Activated T-cell treated with anti-CD3 and anti-CD28 coated beads, Interleukin-2, amount 50 U/mL, for 48 hours (primary cell): ENCODE data around the gene DNAJC25.
"Not testable (repeated sequence)": the region's sequence is repeated elsewhere in the genome, so short reads cannot be mapped to it uniquely, and the experiment has no call there.

Source experiments
- DNase-seq, 2 experiments: peaks; one replicate each; pipeline ENCODE4 v3.0.0-alpha.2; 2020

DNAJC25 gene

DNA sequence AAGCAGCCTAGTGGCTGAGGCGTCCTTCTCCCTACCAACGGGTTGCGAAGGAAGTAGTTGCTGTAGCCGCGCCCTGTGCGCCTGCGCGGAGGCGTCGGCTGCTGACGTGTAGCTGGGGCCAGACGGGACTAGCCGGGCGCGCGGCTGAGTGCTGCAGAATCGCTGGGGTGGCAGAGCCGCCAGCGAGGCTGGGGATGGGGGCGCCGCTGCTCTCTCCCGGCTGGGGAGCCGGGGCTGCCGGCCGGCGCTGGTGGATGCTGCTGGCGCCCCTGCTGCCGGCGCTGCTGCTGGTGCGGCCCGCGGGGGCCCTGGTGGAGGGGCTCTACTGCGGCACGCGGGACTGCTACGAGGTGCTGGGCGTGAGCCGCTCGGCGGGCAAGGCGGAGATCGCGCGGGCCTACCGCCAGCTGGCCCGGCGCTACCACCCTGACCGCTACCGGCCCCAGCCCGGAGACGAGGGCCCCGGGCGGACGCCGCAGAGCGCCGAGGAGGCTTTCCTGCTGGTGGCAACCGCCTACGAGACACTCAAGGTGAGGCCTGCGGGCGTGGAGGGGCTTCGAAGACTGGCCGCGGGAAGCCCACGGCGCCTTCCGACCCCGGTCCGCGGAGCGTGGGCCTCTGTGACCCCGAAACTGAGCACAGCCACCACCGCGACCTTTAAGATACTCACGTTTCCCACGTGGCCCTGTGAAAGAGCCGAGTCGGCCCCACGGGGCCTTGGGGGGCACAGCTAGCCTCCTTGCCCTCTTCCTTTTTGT lies at the start of gene DNAJC25:
DNAJC25 (plus strand) TSS at position 121 of the 758 bp plus-strand sequence; CDS start at position 195, 74 bp downstream.
- DNase-seq: peak; percentile 94 to 96

DNA sequence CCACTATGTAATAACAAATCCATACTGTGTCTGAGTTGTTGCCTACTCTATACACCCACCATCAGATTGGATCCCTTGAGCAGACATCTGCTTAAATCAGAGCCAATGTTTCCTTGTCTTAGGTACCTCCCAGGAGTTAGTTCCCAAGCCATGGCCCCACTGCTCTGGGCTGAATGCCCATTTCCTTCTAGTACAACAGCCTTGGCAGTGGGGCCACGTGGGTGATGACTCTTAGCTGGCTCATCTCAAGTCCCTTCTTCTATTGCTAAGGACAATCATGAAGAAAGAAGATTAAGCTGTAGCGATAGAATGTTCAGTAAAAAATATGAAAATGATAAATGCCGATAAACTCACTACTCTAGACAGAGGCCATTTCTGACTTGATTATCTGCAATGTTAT lies 48.2 kb upstream of the DNAJC25 start:
- DNase-seq: no peak

DNA sequence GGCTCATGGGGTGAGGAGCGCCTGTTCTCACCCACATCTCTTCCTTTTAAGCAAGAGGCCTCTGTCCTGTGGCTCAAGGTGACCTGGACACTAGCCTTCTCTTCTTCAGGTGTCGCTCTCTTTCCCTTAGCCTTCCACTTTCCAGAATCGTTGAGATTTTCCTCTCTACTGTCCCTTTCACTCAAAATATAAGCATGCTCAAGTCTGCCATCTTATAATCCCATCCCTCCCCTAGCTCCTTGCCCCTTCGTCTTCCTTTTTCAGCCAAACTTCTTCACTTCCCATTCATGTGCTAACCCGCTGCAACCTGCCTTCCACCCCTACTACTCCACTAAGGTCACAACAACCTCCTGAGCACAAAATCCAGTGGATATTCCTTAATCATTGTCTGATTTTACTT lies 44.8 kb upstream of the DNAJC25 start:
- no peak for DNase-seq

DNA sequence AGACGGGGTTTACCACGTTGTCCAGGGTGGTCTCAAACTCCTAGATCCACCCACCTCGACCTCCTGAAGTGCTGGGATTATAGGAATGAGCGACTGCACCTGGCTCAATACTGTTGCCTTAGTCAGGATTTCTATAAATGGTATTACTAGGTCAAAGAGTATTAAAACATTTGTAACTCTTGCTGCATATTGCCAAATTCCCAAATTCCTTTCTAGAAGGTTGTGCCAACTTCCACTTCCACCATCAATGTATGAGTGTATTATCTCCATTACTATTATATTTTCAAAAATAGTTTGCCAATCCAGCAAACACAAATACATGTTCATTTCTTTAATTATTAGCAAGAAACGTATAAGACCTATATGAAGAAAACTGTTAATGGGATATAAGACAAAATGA lies 42.3 kb upstream of the DNAJC25 start:
- DNase-seq: no peak

DNA sequence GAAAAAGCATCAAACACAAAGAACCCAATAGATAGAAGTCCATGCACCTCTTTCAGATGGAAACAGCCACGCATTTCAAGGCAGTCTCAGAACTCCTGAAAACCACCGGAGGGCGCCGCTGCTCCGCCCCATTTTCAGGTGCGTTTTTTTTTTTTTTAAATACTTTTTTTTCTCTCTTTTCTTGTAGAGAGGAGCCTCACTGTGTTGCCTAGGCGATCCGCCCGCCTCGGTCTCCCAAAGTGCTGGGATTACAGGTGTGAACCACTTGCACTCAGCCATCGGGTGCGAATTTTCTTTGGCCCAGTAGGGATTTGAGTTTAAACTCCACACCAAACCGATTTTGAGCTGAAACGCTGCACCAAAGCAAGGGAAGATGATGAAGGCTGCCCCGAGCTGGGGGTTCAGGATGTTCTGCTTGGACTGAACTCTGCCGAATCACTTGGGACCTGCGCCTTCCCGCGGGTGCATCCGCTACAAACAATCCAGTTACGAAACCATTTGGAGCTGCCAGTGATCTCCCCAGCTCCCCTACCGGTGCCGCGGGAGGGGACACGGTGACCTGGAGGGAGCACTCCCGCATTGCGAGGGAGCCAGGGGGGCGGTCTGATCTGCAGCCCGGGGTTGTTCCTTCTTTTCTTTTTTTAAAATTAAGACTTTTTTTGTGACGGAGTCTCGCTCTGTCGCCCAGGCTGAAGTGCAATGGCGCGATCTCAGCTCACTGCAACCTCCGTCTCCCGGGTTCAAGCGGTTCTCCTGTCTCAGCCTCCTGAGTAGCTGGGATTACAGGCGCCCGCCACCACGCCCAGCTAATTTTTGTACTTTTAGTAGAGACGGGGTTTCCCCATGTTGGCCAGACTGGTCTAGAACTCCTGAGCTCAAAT lies 33.0 kb upstream of the DNAJC25 start:
- DNase-seq: peak; percentile 68 to 70

DNA sequence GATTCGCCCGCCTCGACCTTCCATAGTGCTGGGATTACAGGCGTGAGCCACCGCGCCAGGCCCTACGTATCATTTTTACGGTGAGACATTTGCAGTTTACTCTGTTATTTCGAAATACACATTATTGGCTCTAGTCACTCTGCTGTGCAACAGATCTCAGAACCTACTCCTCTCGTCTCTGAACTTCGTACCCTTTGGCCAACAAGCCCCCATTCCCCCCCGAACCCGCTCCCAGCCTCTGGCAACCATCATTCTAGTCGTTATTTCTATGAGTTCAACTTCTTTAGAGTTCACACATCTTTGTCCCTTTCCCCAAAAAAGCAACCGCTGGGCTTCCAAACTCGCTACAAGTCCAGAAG lies 32.4 kb upstream of the DNAJC25 start:
- peak in 1 of 2 experiments; percentile 41 for DNase-seq

DNA sequence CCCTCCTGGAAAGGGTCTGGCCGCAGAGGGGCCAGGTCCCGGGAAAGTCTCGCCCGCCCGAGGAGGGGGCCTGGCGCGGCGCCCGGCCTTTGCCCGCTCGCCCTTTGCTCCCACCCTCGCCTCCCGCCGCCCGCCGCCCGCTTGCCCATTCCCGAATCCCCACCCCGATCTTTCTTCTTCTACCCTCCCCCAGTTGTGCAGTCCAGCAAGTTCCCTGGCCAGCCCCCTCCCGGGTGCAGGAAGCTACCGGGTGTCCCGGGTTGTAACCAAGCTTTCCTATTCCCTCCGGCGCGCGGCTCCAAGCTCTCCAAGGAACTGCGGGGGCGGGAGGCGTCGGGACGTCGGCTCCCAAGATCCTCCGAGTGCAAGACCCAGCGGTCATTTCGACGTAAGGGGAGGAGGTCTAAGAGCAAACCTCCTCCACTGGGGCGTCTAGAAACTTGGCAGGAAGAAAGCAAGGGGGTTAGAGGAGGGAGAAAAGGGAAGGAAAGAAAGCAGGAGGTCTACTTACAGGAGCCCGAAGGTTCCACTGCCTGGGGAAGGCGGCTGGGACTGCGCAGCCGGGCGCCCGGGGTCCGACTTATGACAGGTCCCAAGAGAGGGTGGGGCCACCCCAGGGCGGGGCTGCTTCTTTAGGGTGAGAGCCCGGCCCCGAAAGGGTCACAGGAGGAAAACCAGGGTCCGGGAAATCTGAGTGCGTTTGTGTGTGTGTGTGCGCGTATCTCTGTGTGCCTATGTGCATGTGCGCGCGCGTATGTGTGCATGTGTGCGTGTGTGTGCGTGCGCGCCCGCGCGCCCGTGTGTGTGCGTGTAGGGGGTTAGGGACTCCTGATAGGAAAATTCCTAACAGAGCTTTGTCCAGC lies 31.8 kb upstream of the DNAJC25 start, which contains the start of gene PTGR1:
PTGR1 (minus strand) TSS at position 556 of the 863 bp plus-strand sequence. CDS start 2,225 bp downstream, outside the sequence.
- DNase-seq: peak; percentile 49 to 54

DNA sequence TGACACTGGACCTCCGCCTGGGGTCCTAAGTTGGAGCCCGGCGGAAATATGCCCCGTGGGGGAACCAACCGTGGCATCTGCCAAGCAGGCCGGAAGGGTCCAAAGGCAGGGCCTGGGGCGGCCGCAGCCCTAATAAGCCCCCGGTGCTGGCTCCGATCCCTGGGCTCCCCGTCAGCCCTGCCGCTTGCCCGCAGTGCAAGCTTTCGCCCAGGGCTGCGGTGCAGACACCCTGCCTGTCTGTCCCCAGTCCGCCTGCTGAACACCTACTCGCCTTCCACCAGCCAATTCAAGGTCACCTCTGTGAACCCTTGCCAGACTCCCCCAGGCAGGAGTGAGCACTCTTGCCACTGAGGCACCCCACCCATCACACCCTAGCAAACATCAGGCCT lies 31.2 kb upstream of the DNAJC25 start:
- DNase-seq: peak in 1 of 2 experiments; percentile 17

DNA sequence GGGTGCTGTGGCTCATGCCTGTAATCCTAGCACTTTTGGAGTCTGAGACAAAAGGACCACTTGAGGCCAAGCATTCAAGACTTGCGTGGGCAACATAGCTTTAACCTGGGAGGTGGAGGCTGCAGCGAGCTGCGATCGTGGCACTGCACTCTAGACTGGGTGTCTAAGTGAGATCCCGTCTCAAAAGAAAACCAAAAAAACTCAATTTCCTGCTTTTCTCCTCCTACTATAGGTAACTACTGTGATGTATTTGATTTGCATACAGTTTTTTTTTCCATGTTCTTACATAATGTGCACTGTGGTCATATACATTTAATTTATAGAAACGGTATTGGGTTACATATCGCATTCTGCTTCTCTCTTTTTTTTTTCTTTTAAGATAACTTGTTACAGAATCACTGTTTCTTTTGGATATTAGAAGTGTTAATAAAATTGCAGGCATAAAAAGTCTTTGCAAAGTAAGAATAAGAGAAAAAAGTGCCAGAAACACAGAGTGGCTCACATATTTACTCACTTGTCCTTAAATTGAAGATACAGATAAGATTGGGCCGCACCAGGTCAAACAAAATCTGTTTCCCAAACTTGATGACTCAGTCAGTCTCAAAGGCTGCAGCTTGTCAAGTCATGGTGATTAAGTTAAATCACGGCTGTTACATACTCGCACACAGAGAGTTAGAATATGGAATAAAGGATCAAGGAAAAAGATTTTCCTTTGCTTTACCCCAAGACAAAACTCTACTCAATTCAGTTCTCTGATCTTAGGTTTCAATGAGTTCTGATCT lies 29.7 kb upstream of the DNAJC25 start:
- no peak for DNase-seq

DNA sequence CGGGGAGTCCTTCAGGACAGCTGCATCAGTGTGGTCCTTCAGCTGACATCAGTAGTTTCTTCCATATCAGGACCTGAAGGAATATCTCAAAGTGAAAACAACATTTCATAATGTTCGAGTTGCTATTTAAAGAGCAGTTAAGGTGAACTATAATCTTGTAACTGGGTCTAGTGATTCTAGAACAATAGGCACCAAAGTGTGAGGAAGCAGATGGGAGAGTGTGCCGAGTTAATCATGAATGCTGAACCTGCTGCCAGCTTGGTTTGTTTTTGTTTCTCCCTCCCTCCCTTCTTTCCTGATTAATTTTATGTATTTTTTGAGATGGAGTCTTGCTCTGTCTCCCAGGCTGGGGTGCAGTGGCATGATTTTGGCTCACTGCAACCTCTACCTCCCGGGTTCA lies 28.1 kb upstream of the DNAJC25 start:
- no peak for DNase-seq

DNA sequence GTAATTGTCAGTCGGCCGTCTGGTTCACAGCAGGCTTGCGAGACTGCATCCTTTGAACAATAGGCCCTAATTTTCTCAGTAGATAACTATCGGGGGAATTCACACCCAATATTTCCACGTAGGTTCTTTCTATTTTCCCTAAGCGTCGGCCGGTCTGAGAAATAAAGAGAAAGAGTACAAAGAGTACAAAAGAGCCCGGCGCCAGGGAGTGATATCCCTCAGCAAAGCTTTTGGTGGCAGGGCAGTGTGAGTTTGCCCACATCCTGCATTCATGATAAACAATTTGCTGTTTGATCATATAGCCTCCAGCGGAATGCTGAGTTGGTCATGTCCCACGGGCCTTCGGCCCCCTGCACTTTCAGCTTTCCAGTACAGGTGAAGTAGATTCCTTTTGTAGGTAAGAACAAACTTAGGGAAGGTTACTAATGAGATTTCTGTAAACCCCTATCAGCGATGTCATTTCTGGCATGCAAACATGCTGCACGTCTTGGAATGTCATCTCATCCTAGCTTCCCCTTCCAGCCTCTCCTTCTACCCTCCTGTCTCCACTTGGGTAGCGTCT lies 27.0 kb upstream of the DNAJC25 start:
- DNase-seq: no peak

DNA sequence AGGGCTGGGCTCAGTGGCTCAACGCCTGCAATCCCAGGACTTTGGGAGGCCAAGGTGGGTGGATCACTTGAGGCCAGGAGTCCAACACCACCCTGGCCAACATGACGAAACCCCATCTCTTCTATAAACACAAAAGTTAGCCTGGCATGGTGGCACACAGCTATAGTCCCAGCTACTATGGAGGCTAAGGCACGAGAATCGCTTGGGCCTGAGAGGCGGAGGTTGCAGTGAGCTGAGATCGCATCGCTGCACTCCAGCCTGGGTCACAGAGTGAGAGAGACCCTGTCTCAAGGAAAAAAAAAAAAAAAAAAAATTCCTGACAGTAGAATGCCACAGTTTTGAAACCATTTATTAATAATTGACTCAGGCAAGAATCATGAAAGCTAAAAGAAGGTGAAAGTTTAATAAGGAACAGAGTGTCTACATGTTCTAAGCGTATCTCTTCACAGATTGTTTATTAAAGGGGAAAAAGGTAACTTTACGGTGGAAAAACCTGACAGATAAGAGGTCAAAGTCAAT lies 26.0 kb upstream of the DNAJC25 start:
- DNase-seq: no peak

DNA sequence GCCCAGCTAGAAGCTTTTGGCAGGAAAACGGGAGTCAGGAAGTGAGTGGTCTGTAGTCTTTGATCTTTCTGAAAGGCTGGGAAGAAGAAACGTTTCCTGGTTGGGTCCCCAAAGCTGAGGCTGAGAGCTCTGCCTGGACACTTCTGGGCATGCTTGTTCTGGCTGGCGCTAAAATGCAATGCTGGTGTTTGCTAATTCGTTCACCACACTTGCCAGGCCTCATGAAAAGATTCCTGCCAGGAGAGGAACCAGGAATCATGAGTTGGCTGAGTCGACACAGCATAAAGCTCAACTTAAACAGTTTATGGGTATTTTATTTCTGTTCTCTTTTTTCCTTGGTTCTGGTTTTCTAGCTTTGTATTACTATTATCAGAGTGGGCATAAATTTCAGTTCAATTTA lies 21.0 kb upstream of the DNAJC25 start:
- no peak for DNase-seq

DNA sequence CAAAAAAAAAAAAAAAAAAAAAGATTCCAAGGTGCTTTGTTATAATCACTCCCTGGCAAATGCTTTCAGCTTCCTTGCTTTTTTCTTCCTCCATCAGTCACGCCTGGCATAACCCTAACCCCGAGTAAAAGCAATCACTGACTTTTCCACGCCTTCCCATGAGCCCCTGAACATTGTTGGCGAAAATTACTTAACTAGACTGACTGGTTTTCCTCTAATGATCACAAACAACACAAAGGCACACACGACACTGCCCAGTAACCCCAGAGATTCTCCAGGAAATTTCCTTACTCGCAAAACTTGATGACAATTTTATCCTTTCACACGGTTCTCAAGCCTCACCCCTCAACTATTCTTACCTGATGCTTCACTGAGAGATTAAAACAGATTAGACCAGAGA lies 20.3 kb upstream of the DNAJC25 start:
- DNase-seq: no peak

DNA sequence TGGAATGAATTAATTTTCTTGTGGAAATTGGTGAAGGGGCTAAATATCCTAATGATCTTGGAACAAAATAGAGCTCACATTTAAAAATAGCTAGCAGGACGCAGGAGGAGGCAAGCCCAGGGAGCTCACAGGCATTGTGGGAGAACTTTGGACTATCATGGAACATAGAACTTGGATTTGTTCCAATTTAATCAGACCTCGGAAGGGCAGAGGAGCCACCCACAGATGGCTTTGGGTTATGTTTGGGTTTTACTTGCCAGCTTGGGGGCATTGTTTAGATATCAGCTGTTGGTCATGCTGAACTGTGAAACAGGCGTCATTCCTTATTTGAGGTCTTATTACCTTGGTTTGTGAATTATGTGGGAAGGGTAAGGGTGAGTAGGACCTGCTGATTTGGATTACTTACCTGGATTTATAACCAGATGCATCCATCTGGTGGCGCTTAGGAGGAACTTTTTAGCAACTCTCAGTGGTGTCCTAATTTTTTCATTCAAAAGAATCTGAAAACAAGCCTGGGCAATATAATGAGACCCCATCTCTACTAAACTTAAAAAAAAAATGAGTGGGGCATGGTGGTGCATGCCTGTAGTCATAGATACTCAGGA lies 17.6 kb upstream of the DNAJC25 start:
- DNase-seq: no peak

DNA sequence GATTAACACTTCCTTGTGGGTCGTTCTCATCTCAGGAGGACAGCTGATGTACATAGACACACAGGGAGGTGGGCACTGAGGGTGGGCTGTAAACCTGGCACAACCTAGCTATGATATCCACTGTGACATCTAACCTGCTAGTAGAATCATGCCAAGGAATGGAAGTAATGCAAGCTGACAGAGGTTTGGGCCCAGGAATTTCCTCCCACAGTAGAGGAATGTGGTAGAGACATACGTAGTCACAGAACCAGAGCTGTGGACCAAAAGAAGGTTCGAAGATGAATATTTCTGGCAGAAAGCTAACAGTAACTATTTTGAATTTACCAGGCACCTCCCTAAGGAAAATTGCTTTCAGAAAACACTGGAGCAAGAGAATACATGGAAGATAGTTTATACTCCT lies 15.2 kb upstream of the DNAJC25 start:
- DNase-seq: no peak

DNA sequence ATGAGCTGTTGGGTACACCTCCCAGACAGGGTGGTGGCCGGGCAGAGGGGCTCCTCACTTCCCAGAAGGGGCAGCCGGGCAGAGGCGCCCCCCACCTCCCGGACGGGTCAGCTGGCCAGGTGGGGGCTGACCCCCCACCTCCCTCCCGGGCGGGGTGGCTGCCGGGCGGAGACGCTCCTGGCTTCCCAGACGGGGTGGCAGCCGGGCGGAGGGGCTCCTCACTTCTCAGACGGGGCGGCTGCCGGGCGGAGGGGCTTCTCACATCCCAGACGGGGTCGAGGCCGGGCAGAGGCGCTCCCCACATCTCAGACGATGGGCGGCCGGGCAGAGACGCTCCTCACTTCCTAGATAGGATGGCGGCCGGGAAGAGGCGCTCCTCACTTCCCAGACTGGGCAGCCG lies 13.8 kb upstream of the DNAJC25 start:
- DNase-seq: not testable (repeated sequence)

DNA sequence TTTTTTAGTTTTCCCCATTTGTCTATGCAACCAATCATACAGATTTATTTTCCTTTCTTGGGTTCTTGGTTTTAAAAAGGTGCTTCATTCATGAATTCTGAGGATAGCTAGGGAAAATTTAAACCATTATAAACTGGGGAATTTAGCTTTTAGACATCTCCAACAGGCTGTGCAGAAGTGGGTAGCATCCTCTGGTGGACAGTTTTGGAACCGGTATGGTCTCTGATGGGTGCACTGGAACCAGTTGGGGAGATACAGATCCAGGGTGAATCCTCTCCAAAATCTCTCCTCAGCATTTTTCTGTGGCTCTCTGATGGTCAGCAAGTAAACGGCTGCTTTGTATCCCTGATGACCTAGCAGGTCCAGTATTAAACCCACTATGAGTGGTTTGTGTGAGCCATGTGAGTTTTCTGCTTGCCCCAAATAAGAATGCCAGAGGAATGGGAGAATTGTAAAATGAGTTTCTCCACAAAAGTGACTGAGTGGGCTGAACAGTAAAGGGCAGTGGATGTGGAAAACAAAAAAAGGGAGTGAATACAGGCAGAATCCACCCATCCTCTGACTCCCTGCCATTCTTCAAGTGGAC lies 9.1 kb upstream of the DNAJC25 start:
- peak in 1 of 2 experiments; percentile 24 for DNase-seq

DNA sequence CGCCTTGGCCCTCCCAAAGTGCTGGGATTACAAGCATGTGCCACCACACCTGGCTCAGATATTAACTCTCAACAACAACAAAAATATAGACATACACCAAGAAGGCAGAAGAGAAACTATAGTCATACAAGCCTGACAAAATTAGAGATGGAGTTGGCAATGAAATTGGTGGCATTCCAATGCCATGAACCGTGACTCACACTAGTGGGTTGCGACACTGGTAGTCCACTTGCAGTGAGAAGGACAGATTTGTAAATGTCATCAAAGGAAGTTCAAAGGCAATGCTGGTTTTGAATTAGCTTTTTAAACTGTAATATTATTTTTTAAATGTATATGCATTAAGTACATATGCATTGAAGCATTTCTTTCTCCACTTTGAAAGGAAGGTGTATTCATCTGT lies 8.5 kb upstream of the DNAJC25 start:
- no peak for DNase-seq

DNA sequence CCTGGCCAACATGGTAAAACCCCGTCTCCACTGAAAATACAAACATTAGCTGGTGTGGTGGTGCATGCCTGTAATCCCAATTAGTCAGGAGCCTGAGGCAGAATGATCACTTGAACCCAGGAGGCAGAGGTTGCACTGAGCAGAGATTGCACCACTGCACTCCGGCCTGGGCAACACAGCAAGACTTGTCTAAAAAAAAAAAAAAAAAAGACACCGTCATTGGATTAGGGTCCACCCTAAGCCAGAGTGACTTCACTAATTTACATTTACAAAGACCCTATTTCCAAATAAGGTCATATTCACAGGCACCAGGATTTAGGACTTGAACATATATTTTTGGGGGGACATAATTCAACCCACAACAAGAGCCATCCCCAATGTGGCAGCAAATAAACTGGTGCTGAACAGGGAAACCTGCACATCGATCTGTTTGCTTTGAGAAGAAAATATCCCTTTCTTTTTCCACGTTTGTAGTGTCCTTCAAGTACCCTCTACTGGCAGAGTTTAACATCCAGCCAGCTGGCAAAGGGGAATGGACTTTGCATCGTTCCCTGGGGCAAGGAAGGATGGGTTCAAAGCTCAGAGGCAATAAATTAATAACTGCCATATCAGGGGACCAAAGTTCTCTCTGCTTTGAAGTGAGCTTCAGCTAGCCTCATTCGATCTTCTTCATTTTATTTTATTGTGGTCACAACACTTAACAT lies 3.7 kb upstream of the DNAJC25 start:
- no peak for DNase-seq
